Activated naive CD4-positive, alpha-beta T cell treated with anti-CD3 and anti-CD28 coated beads, Interleukin-2, amount 50 U/mL, for 72 hours (primary cell): ENCODE results near the gene C14orf180. TPM values are rescaled to one million over a fixed set of nuclear protein-coding genes. Genes with fewer than 3 reads are reported as not detected.

Source experiments
- ATAC-seq, 2 donors: fragments of 150-1000 bp; cut with Tn5 transposase; 2 replicates each; pipeline ENCODE4 v1.10.0; 2021; ENCODE audit warnings: mild to moderate bottlenecking in 2 of 2, moderate library complexity in 2 of 2
- DNase-seq, 2 donors: peaks; one replicate each; pipeline ENCODE4 v3.0.0; 2021 to 2022; ENCODE audit warnings: low spot score in 2 of 2
- H3K27ac Mint-ChIP-seq, 2 donors: one replicate each; pipeline ENCODE4 v1.8.0; 2022; ENCODE audit warnings: mild to moderate bottlenecking in 2 of 2, mixed read lengths in 2 of 2
- H3K36me3 Mint-ChIP-seq, 2 donors: one replicate each; pipeline ENCODE4 v1.8.0; 2022; ENCODE audit warnings: mixed read lengths in 2 of 2
- H3K9me3 Mint-ChIP-seq, 2 donors: one replicate each; pipeline ENCODE4 v1.8.0; 2022; ENCODE audit warnings: mixed read lengths in 2 of 2
- total RNA-seq, 2 donors: library from RNA; stranded (reverse); gene quantifications; one replicate each; pipeline ENCODE4 v1.2.3, GENCODE V29; 2022

Gene C14orf180
- total RNA-seq, 2 donors from 2014 or later: not detected

DNA sequence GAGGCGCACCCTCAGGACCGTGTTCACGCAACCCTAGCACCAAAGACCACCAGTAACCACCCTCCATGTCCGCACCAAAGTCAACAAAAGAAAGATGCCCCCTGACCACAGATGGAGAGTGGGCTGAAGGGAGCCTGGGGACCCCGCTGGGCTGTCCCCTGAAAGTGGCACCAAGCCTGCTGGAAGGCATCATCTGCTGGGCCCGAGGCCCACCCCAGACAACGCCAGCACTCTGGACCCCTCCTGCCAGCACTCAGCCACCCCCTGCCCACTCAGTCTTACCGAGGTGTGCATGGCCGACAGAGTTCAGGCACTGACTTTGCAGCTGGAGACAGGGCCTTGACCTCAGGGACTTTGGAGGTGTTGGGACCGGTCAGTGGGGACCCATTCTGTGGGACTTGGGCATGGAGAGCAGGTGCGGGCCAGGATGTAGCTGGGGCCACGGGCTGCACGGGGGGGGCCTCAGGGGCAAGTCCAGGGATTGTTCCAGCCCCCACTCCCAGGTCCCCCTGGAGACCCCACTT, 59.4 kb downstream of the C14orf180 start:
- Mint-ChIP-seq H3K9me3 (no peaks in the 10 kb centered on the region), H3K27ac (no peak overlapping the region), H3K36me3 (no peaks in the 10 kb centered on the region)
- no peak for ATAC-seq
- DNase-seq: no peak

DNA sequence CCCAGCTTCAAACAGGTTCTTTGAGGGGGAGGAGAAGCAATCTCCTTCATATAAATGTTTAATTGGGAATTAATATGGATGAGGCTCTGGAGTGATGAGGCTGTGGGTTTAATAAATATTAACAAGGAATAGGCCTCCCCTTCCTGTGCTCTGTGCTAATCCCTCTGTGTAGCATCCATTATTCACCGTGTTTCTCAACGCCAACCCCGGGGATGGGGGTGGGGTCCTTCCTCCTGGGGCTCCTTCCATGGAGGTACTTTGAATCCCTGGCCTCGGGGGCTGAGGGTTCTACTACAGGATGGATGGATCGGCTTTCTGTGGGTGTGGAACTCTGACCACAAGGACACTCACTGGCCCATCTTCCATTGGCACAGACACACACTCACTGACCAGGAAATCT, 59.9 kb downstream of the C14orf180 start:
- Mint-ChIP-seq H3K9me3 (no peaks in the 10 kb centered on the region), H3K36me3 (no peaks in the 10 kb centered on the region), H3K27ac (no peak overlapping the region)
- DNase-seq (no peak), ATAC-seq (no peak)

Other genes starting within 250 kb of the C14orf180 start
- under 1 TPM in 1 of 2 donors, not detected in 1; 0.23 TPM for gene TMEM179, start 25.0 kb downstream of the C14orf180 start, total RNA-seq
- gene INF2, start 109.9 kb downstream of the C14orf180 start, total RNA-seq: 10 to 100 TPM; 48.6 to 82.7 TPM
- 1 to 10 TPM; 2.7 to 7.3 TPM for gene ADSS1, start 144.5 kb downstream of the C14orf180 start, total RNA-seq
- gene SIVA1, start 173.4 kb downstream of the C14orf180 start, total RNA-seq: 10 to 100 TPM; 86.1 to 87.1 TPM
- gene AKT1, start 216.0 kb downstream of the C14orf180 start, total RNA-seq: 100 to 1,000 TPM; 111 to 113 TPM
- 1 to 10 TPM; 2.0 to 2.9 TPM for gene ZBTB42, start 221.3 kb downstream of the C14orf180 start, total RNA-seq